GM12878 (cell line): ENCODE data around the gene OLFML2B.

ENCODE experiments used
- CEBPB ChIP-seq, 2 experiments: fragments of 150-350 bp in 1 of 2; IDR thresholded peaks; 2 replicates each; pipeline ENCODE4 v1.6.1; 2012 to 2014; ENCODE audit warnings: low read depth in 2 of 2, low read length in 2 of 2, borderline replicate concordance in 1 of 2, inconsistent platforms in 1 of 2
- CTCF ChIP-seq, 3 experiments: IDR thresholded peaks in 2 of 3; conservative IDR thresholded peaks in 1 of 3; 2 replicates each; pipeline ENCODE4 v1.5.1; 2011; ENCODE audit warnings: low read depth in 3 of 3, low read length in 3 of 3, mild to moderate bottlenecking in 3 of 3, control low read depth in 2 of 3, moderate library complexity in 2 of 3, inconsistent platforms in 1 of 3, mixed read lengths in 1 of 3; ENCODE audit not compliant: control insufficient read depth in 2 of 3, insufficient read depth in 1 of 3; ENCODE audit errors: extremely low read depth in 1 of 3
- EP300 ChIP-seq, 2 experiments: fragments of 150-350 bp in 1 of 2; IDR thresholded peaks; 2 replicates each; pipeline ENCODE4 v1.6.1; 2011 to 2012; ENCODE audit warnings: low read depth in 2 of 2, low read length in 2 of 2, borderline replicate concordance in 1 of 2, improper control_type of control experiment in 1 of 2, inconsistent platforms in 1 of 2; ENCODE audit not compliant: control insufficient read depth in 1 of 2
- ESRRA ChIP-seq: IDR thresholded peaks from 2 replicates; pipeline ENCODE4 v1.6.1; 2012; ENCODE audit warnings: mild to moderate bottlenecking, low read length, improper control_type of control experiment
- PKNOX1 ChIP-seq: fragments of 450-650 bp; IDR thresholded peaks from 2 replicates; pipeline ENCODE4 v1.6.1; 2016; ENCODE audit warnings: mild to moderate bottlenecking
- POLR2A ChIP-seq: IDR thresholded peaks from 2 replicates; pipeline ENCODE4 v1.6.1; 2011; ENCODE audit warnings: low read depth, mild to moderate bottlenecking, low read length
- YBX1 ChIP-seq: fragments of 450-650 bp; IDR thresholded peaks from 2 replicates; pipeline ENCODE4 v1.6.1; 2016; ENCODE audit warnings: antibody characterized with exemption
- ZZZ3 ChIP-seq: IDR thresholded peaks from 2 replicates; pipeline ENCODE4 v1.6.1; 2011; ENCODE audit warnings: low read depth; ENCODE audit not compliant: control insufficient read depth, insufficient read length
- TF ChIP-seq, protein P1 (sequence below): IDR thresholded peaks from 2 replicates; pipeline ENCODE4 v1.6.1; 2012; ENCODE audit warnings: low read length, inconsistent platforms
- TF ChIP-seq, protein P2 (sequence below): IDR thresholded peaks from 2 replicates; pipeline ENCODE4 v1.6.1; 2012; ENCODE audit warnings: low read depth, low read length, improper control_type of control experiment

DNA sequence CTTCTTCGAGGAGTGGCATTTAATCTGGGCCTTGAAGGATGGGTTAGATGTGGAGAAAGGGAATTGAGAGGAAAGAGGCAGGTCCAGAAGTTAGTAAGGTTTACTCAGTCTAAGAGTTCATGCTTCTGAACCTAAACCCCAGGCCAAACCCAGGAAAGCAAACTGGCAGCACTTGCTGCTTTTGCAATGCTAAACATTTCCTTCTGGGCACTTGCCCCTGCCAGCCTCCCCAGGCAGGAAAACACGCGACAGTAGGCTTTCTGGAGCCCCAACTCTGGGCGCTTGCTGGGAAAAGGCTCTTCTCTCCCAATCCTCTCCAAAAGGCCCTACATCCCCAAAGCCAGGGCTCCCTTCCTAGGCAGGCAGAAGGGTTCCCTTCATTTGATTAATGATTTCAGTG lies 2.5 kb downstream of the OLFML2B start:
- no peak for TF ChIP-seq YBX1
- no peak for TF ChIP-seq POLR2A
- no peak for TF ChIP-seq EP300 (IDR thresholded peaks at IDR 0.05; ENCODE audit: borderline replicate concordance in 1 of 2, control insufficient read depth in 1 of 2, low read depth in 2 of 2, low read length in 2 of 2)
- TF ChIP-seq, protein P1, sequence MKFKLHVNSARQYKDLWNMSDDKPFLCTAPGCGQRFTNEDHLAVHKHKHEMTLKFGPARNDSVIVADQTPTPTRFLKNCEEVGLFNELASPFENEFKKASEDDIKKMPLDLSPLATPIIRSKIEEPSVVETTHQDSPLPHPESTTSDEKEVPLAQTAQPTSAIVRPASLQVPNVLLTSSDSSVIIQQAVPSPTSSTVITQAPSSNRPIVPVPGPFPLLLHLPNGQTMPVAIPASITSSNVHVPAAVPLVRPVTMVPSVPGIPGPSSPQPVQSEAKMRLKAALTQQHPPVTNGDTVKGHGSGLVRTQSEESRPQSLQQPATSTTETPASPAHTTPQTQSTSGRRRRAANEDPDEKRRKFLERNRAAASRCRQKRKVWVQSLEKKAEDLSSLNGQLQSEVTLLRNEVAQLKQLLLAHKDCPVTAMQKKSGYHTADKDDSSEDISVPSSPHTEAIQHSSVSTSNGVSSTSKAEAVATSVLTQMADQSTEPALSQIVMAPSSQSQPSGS, result no peak
- no peak for TF ChIP-seq ESRRA
- TF ChIP-seq, protein P2, sequence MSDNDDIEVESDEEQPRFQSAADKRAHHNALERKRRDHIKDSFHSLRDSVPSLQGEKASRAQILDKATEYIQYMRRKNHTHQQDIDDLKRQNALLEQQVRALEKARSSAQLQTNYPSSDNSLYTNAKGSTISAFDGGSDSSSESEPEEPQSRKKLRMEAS, result no peak
- TF ChIP-seq CTCF (IDR thresholded peaks at IDR 0.05 in 2 of 3, conservative IDR thresholded peaks at IDR 0.05 in 1 of 3; ENCODE audit: control insufficient read depth in 2 of 3, extremely low read depth in 1 of 3, insufficient read depth in 1 of 3, low read depth in 3 of 3, low read length in 3 of 3), result no peak
- no peak for TF ChIP-seq PKNOX1
- TF ChIP-seq CEBPB (IDR thresholded peaks at IDR 0.05; ENCODE audit: borderline replicate concordance in 1 of 2, low read depth in 2 of 2, low read length in 2 of 2), result no peak
- no peak for TF ChIP-seq ZZZ3
